ENCODE data around the gene PDPR.
"Not testable (repeated sequence)": the region's sequence is repeated elsewhere in the genome, so short reads cannot be mapped to it uniquely, and the experiment has no call there.

DNA sequence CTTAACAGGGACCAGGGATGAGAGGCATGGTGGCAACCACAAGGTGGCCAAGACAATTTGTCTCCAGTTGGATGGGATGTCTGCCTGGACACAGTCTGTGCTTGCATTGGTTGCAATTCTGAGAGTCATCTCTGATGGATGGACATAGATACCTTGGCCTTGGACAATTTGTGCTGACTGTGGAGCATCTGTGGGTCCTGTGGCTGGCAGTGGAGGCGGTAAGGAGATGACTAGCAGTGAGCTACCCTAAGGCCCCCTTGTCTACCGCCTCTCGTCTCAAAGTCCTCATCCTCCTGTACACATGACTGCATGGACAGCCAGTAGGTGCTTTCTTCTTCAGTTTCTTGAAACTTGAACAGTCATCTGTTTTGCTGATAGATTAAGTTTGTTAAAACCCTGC, 4.6 kb downstream of the PDPR start:
- TF ChIP-seq, protein P1, sequence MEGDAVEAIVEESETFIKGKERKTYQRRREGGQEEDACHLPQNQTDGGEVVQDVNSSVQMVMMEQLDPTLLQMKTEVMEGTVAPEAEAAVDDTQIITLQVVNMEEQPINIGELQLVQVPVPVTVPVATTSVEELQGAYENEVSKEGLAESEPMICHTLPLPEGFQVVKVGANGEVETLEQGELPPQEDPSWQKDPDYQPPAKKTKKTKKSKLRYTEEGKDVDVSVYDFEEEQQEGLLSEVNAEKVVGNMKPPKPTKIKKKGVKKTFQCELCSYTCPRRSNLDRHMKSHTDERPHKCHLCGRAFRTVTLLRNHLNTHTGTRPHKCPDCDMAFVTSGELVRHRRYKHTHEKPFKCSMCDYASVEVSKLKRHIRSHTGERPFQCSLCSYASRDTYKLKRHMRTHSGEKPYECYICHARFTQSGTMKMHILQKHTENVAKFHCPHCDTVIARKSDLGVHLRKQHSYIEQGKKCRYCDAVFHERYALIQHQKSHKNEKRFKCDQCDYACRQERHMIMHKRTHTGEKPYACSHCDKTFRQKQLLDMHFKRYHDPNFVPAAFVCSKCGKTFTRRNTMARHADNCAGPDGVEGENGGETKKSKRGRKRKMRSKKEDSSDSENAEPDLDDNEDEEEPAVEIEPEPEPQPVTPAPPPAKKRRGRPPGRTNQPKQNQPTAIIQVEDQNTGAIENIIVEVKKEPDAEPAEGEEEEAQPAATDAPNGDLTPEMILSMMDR (IDR thresholded peaks at IDR 0.05): not testable (repeated sequence)
- TF ChIP-seq POLR2A (IDR thresholded peaks at IDR 0.05): not testable (repeated sequence)

Measured in Peyer's patch (tissue), 4 donors.